ENCODE measurements around the gene PTPRR.
A peak's percentile ranks its signal among the peaks of the same experiment; 100 is the strongest.

PTPRR gene

GRCh38 chr12:70908978-70909377 lies 11.6 kb downstream of the PTPRR start:
- DNase-seq, result no peak

GRCh38 chr12:70907412-70907811 lies 13.1 kb downstream of the PTPRR start:
- DNase-seq, result no peak

- DNase-seq, result no peak
These were observed 24.6 kb downstream of the PTPRR start for GRCh38 chr12:70895956-70896355.

GRCh38 chr12:70892593-70892992 lies 27.9 kb downstream of the PTPRR start:
- DNase-seq, result no peak

GRCh38 chr12:70890895-70891832 lies 29.4 kb downstream of the PTPRR start:
- no peak for DNase-seq

- no peak for DNase-seq
These were observed 34.6 kb downstream of the PTPRR start for GRCh38 chr12:70885956-70886355.

GRCh38 chr12:70883855-70884254 lies 36.7 kb downstream of the PTPRR start:
- no peak for DNase-seq

- no peak for DNase-seq
These were observed 39.8 kb downstream of the PTPRR start for GRCh38 chr12:70880744-70881143.

GRCh38 chr12:70876952-70877351 lies 43.6 kb downstream of the PTPRR start:
- DNase-seq, result no peak

- no peak for DNase-seq
These were observed 44.9 kb downstream of the PTPRR start for GRCh38 chr12:70875628-70876027.

GRCh38 chr12:70854881-70855568 lies 65.5 kb downstream of the PTPRR start:
- DNase-seq, result no peak

- DNase-seq, result no peak
These were observed 66.4 kb downstream of the PTPRR start for GRCh38 chr12:70854138-70854537.

GRCh38 chr12:70853326-70853725 lies 67.2 kb downstream of the PTPRR start:
- DNase-seq, result no peak

- DNase-seq, result no peak
These were observed 68.0 kb downstream of the PTPRR start for GRCh38 chr12:70852416-70853150.

- peak in 1 of 2 donors; percentile 56 for DNase-seq
These were observed 71.1 kb downstream of the PTPRR start for GRCh38 chr12:70849265-70849960.

- no peak for DNase-seq
These were observed 72.7 kb downstream of the PTPRR start for GRCh38 chr12:70847871-70848270.

GRCh38 chr12:70845268-70845667 lies 75.3 kb downstream of the PTPRR start:
- DNase-seq, result no peak

- no peak for DNase-seq
These were observed 77.2 kb downstream of the PTPRR start for GRCh38 chr12:70843363-70843762.

GRCh38 chr12:70842942-70843341 lies 77.6 kb downstream of the PTPRR start:
- DNase-seq, result peak; percentile 3 to 88

- no peak for DNase-seq
These were observed 78.4 kb downstream of the PTPRR start for GRCh38 chr12:70842136-70842535.

- DNase-seq, result no peak
These were observed 79.7 kb downstream of the PTPRR start for GRCh38 chr12:70840656-70841350.

- DNase-seq, result no peak
These were observed 81.0 kb downstream of the PTPRR start for GRCh38 chr12:70839544-70839943.

All from hippocampal formation (tissue), 2 donors.